ENCODE results near the gene ARSG. TPM values are rescaled to one million over a fixed set of nuclear protein-coding genes. Genes with fewer than 3 reads are reported as not detected.

ARSG gene
- total and polyA plus RNA-seq, 2 of the 8 experiments (the other 6 are each of a cell fraction or from before 2014, with no cell fraction given) = 3.3 to 4.0 TPM

- WGBS, 2 experiments (ENCODE audit: extremely low coverage in 1 of 2, insufficient coverage in 1 of 2, insufficient read length in 1 of 2, insufficient replicate concordance in 2 of 2, low coverage in 1 of 2, low lambda C conversion rate in 2 of 2, missing lambda C conversion rate in 1 of 2) = 86% methylated on average over 14 of the region's 14 CpGs; no CpG with 5 or more reads in 1 of the 2 experiments
- H3K14ac ChIP-seq (ENCODE audit: insufficient read length) = no peak overlapping the region
- no peak overlapping the region for H2BK20ac ChIP-seq (ENCODE audit: low read length)
- no peaks in the 10 kb centered on the region for H3K9me3 ChIP-seq (ENCODE audit: insufficient read depth in 2 of 2, low read depth in 1 of 2, low read length in 1 of 2)
- H3K23ac ChIP-seq (ENCODE audit: insufficient read length) = no peak overlapping the region
- peaks cover 0 to 3% (median 1%) of the 10 kb centered on the region in 4 experiments; a peak in 5 of 8 replicates for H3K36me3 ChIP-seq (ENCODE audit: control insufficient read depth in 2 of 4, insufficient read depth in 4 of 4, low read length in 3 of 4)
- H3K4me3 ChIP-seq (ENCODE audit: extremely low read depth in 1 of 4, insufficient read depth in 2 of 4, low read depth in 3 of 4, low read length in 4 of 4) = no peak overlapping the region
- no peak for FAIRE-seq
- no peak overlapping the region for H3K4me2 ChIP-seq (ENCODE audit: insufficient read depth in 1 of 2, low read depth in 2 of 2, low read length in 2 of 2)
- POLR2A ChIA-PET (ENCODE audit: partially characterized antibody) = interaction anchor here (0.5 to 0.6 kb wide), 2 partner anchors 22 to 47 kb away, joined by 3 read pairs; no protein-coding TSS in a partner anchor
- TF ChIP-seq SUZ12 (IDR thresholded peaks at IDR 0.05; ENCODE audit: low read length) = no peak
- no peak for TF ChIP-seq TEAD4 (IDR thresholded peaks at IDR 0.05; ENCODE audit: low read depth, low read length)
- no peak for TF ChIP-seq TCF12 (IDR thresholded peaks at IDR 0.05; ENCODE audit: low read depth, low read length)
- no peak for TF ChIP-seq ZNF274 (IDR thresholded peaks at IDR 0.05; ENCODE audit: borderline replicate concordance, extremely low read depth, low read length)
- TF ChIP-seq ASH2L (IDR thresholded peaks at IDR 0.05; ENCODE audit: low read length) = no peak
- no peak for TF ChIP-seq BRCA1 (IDR thresholded peaks at IDR 0.05; ENCODE audit: low read depth, low read length)
- TF ChIP-seq CHD1 (IDR thresholded peaks at IDR 0.05; ENCODE audit: low read depth, low read length) = no peak
- TF ChIP-seq PHF8 (conservative IDR thresholded peaks at IDR 0.05; ENCODE audit: low read depth, low read length) = no peak
- H3K9ac ChIP-seq (replicated peaks in 1 of 4; ENCODE audit: extremely low read depth in 1 of 4, low read depth in 3 of 4, low read length in 3 of 4) = no peak overlapping the region
- H2BK120ac ChIP-seq (replicated peaks; ENCODE audit: low read depth, low read length) = no peak overlapping the region
- H4K5ac ChIP-seq (ENCODE audit: insufficient read length, low read depth, low read length) = no peak overlapping the region
- no peak overlapping the region for H3K18ac ChIP-seq (ENCODE audit: extremely low read depth, low read length)
- no peak overlapping the region for H2BK12ac ChIP-seq (ENCODE audit: low read depth, low read length)
- no peak overlapping the region for H3K4ac ChIP-seq (replicated peaks; ENCODE audit: insufficient read length, low read depth, low read length)
- H3K79me2 ChIP-seq (ENCODE audit: control insufficient read depth in 1 of 2, insufficient read depth in 2 of 2, low read length in 2 of 2) = no peaks in the 10 kb centered on the region
- DNase-seq (ENCODE audit: low read depth in 1 of 2, low spot score in 2 of 2) = no peak
- no peak overlapping the region for H2AFZ ChIP-seq (ENCODE audit: low read length)
- H3K27me3 ChIP-seq (replicated peaks in 1 of 4; ENCODE audit: control insufficient read depth in 3 of 4, extremely low read depth in 1 of 4, insufficient read depth in 3 of 4, low read length in 3 of 4) = no peaks in the 10 kb centered on the region
- no peak overlapping the region for H3K56ac ChIP-seq (replicated peaks; ENCODE audit: insufficient read length, low read depth, low read length)
- H2BK15ac ChIP-seq (ENCODE audit: low read length) = no peak overlapping the region
- H4K91ac ChIP-seq (replicated peaks; ENCODE audit: insufficient read length, low read length) = no peak overlapping the region
- H4K20me1 ChIP-seq (replicated peaks in 1 of 2; ENCODE audit: control insufficient read depth in 1 of 2, insufficient read depth in 2 of 2, low read length in 2 of 2) = no peaks in the 10 kb centered on the region
- CTCF ChIA-PET (ENCODE audit: partially characterized antibody) = interaction anchor here (0.6 to 9.3 kb wide), 38 partner anchors 10 to 803 kb away, joined by 3 to 98 read pairs (median 4); partner anchors contain the start of genes ARSG and SLC16A6
- no peaks in the 10 kb centered on the region for H3K79me1 ChIP-seq (ENCODE audit: low read depth, low read length)
- H4K8ac ChIP-seq (ENCODE audit: extremely low read depth, insufficient read depth, low read length) = no peak overlapping the region
- H2BK5ac ChIP-seq (ENCODE audit: low read depth, low read length) = no peak overlapping the region
- no peak overlapping the region for H2AK5ac ChIP-seq (ENCODE audit: low read depth, low read length)
- no peaks in the 10 kb centered on the region for H3K23me2 ChIP-seq (ENCODE audit: low read depth, low read length)
- peaks cover 0 to 6% (median 0%) of the 10 kb centered on the region in 4 experiments; a peak in 2 of 7 replicates for H3K4me1 ChIP-seq (replicated peaks in 1 of 4; ENCODE audit: control insufficient read depth in 3 of 4, insufficient read depth in 4 of 4, low read length in 3 of 4)
- H3K27ac ChIP-seq (ENCODE audit: low read depth, low read length) = no peak overlapping the region
These were observed 141.0 kb downstream of the ARSG start for GRCh38 chr17:68432086-68432864.

Measured in H1 (cell line).